Measurements from ENCODE around the gene DDC.

Gene DDC

GRCh38 chr7:50491943-50492342 is 73.3 kb downstream of the DDC start:
- in situ Hi-C loops (cut with HindIII; ENCODE audit: low sequenced_read_pairs): no loop called here

GRCh38 chr7:50491209-50491608 is 74.0 kb downstream of the DDC start:
- in situ Hi-C loops (cut with HindIII; ENCODE audit: low sequenced_read_pairs): no loop called here

- in situ Hi-C loops (cut with HindIII; ENCODE audit: low sequenced_read_pairs): no loop called here
These were observed 76.8 kb downstream of the DDC start for GRCh38 chr7:50488379-50488778.

- in situ Hi-C loops (cut with HindIII; ENCODE audit: low sequenced_read_pairs): no loop called here
These were observed 78.7 kb downstream of the DDC start for GRCh38 chr7:50486512-50486911.

GRCh38 chr7:50481867-50482266 is 83.3 kb downstream of the DDC start:
- in situ Hi-C loops (cut with HindIII; ENCODE audit: low sequenced_read_pairs): no loop called here

- in situ Hi-C loops (cut with HindIII; ENCODE audit: low sequenced_read_pairs): no loop called here
These were observed 84.4 kb downstream of the DDC start for GRCh38 chr7:50480797-50481196.

GRCh38 chr7:50479743-50480517 is 85.3 kb downstream of the DDC start:
- in situ Hi-C loops (cut with HindIII; ENCODE audit: low sequenced_read_pairs): no loop called here

- in situ Hi-C loops (cut with HindIII; ENCODE audit: low sequenced_read_pairs): no loop called here
These were observed 87.6 kb downstream of the DDC start for GRCh38 chr7:50477640-50478039.

GRCh38 chr7:50476953-50477625 is 88.1 kb downstream of the DDC start:
- in situ Hi-C loops (cut with HindIII; ENCODE audit: low sequenced_read_pairs): no loop called here

GRCh38 chr7:50475340-50475739 is 89.9 kb downstream of the DDC start:
- in situ Hi-C loops (cut with HindIII; ENCODE audit: low sequenced_read_pairs): no loop called here

- in situ Hi-C loops (cut with HindIII; ENCODE audit: low sequenced_read_pairs): no loop called here
These were observed 90.6 kb downstream of the DDC start for GRCh38 chr7:50474382-50475160.

GRCh38 chr7:50473531-50473930 is 91.7 kb downstream of the DDC start:
- in situ Hi-C loops (cut with HindIII; ENCODE audit: low sequenced_read_pairs): no loop called here

GRCh38 chr7:50472427-50472826 is 92.8 kb downstream of the DDC start:
- in situ Hi-C loops (cut with HindIII; ENCODE audit: low sequenced_read_pairs): no loop called here

GRCh38 chr7:50471970-50472369 is 93.2 kb downstream of the DDC start:
- in situ Hi-C loops (cut with HindIII; ENCODE audit: low sequenced_read_pairs): no loop called here

- in situ Hi-C loops (cut with HindIII; ENCODE audit: low sequenced_read_pairs): no loop called here
These were observed 94.7 kb downstream of the DDC start for GRCh38 chr7:50470250-50471163.

GRCh38 chr7:50469181-50469580 is 96.0 kb downstream of the DDC start:
- in situ Hi-C loops (cut with HindIII; ENCODE audit: low sequenced_read_pairs): no loop called here

- in situ Hi-C loops (cut with HindIII; ENCODE audit: low sequenced_read_pairs): no loop called here
These were observed 97.2 kb downstream of the DDC start for GRCh38 chr7:50467817-50468610.

GRCh38 chr7:50466815-50467585 is 98.2 kb downstream of the DDC start:
- in situ Hi-C loops (cut with HindIII; ENCODE audit: low sequenced_read_pairs): no loop called here

GRCh38 chr7:50463035-50463434 is 102.2 kb downstream of the DDC start:
- in situ Hi-C loops (cut with HindIII; ENCODE audit: low sequenced_read_pairs): no loop called here

Data from endothelial cell of hepatic sinusoid (primary cell).